ENCODE measurements around the gene ZDHHC20. TPM values are rescaled to one million over a fixed set of nuclear protein-coding genes. Genes with fewer than 3 reads are reported as not detected.

The ZDHHC20 gene
- total RNA-seq, 6 experiments from 2014 or later = 19.2 to 28.9 (median 23.4) TPM

DNA sequence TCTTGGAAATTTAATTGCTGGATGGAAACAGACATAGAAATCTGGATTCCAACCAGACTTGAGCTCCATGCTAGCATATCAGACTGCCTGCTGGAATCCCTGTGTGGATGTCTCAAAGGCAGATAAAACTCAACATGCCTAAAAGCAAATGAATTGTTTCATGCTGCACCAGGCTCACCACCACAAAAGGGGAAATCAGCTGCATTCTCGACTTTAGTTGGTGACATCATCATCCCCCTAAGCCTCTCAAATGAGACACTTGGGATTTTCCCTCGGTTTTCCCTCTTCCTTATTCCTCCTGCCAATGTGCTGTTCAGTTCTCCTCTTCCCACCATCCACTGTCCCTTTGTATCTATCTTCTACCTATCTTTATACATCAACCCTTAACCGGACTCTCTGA, 134.3 kb downstream of the ZDHHC20 start:
- no peaks in the 10 kb centered on the region for H3K36me3 ChIP-seq
- H3K27ac ChIP-seq = no peak overlapping the region
- intact Hi-C loops (cut with DNase I) = no loop called here
- TF ChIP-seq POLR2A (IDR thresholded peaks at IDR 0.05) = no peak
- TF ChIP-seq, protein P1, sequence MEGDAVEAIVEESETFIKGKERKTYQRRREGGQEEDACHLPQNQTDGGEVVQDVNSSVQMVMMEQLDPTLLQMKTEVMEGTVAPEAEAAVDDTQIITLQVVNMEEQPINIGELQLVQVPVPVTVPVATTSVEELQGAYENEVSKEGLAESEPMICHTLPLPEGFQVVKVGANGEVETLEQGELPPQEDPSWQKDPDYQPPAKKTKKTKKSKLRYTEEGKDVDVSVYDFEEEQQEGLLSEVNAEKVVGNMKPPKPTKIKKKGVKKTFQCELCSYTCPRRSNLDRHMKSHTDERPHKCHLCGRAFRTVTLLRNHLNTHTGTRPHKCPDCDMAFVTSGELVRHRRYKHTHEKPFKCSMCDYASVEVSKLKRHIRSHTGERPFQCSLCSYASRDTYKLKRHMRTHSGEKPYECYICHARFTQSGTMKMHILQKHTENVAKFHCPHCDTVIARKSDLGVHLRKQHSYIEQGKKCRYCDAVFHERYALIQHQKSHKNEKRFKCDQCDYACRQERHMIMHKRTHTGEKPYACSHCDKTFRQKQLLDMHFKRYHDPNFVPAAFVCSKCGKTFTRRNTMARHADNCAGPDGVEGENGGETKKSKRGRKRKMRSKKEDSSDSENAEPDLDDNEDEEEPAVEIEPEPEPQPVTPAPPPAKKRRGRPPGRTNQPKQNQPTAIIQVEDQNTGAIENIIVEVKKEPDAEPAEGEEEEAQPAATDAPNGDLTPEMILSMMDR (IDR thresholded peaks at IDR 0.05) = no peak
- WGBS (ENCODE audit: insufficient coverage, low coverage, low lambda C conversion rate, missing lambda C conversion rate) = 60% methylated on average over 3 of the region's 3 CpGs
- no peak overlapping the region for H3K4me3 ChIP-seq
- no peak for DNase-seq
- no peaks in the 10 kb centered on the region for H3K4me1 ChIP-seq
- no peak for ATAC-seq
- no peaks in the 10 kb centered on the region for H3K27me3 ChIP-seq
- H3K9me3 ChIP-seq = no peaks in the 10 kb centered on the region

DNA sequence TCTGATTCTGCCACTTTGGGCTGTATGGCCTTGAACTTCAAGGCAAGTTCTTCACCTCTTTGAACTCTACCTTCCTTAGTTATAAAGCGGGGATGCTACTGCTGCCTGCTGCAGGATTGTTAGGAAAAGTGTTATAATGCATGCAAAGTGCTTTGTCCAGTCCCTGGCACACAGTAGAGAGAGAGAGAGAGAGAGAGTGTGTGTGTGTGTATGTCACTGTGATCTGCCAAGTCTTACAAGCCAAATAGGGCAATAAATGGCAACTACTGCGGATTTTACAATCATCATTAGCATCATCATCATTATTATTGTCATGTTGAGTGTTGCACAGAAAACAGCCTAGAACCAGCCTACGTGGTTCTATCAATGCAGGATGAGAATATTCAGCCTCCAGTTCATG, 136.1 kb downstream of the ZDHHC20 start:
- H3K9me3 ChIP-seq = no peaks in the 10 kb centered on the region
- no peak for ATAC-seq
- 73% methylated on average over 3 of the region's 3 CpGs for WGBS (ENCODE audit: insufficient coverage, low coverage, low lambda C conversion rate, missing lambda C conversion rate)

More for the DNA sequence above, 136.1 kb downstream of the ZDHHC20 start:
- Histone ChIP-seq H3K4me1 (no peaks in the 10 kb centered on the region), H3K4me3 (no peak overlapping the region), H3K36me3 (no peaks in the 10 kb centered on the region), H3K27me3 (no peaks in the 10 kb centered on the region), H3K27ac (no peak overlapping the region)
- intact Hi-C loops (cut with DNase I) = no loop called here
- no peak for TF ChIP-seq POLR2A (IDR thresholded peaks at IDR 0.05)
- TF ChIP-seq, protein P1 (IDR thresholded peaks at IDR 0.05) = no peak
- no peak for DNase-seq

Small RNAs within 50 kb of the gene (small RNA-seq; reads per million reads assigned to genes)
- 0.26 to 0.29 reads per million in 2 experiments for gene RNA5SP25

Other genes starting within 250 kb of the ZDHHC20 start
- 10 to 100 TPM; 13.1 to 71.1 (median 16.4) TPM for gene MICU2, start 144.9 kb upstream of the ZDHHC20 start, total RNA-seq
- not detected for gene FGF9, start 211.8 kb upstream of the ZDHHC20 start, total RNA-seq

Measured in right lobe of liver (tissue), 6 donors.